Uterus (tissue), 4 donors: ENCODE data around the gene WSB1. TPM values are rescaled to one million over a fixed set of nuclear protein-coding genes. Genes with fewer than 3 reads are reported as not detected.
"Not testable (repeated sequence)": the region's sequence is repeated elsewhere in the genome, so short reads cannot be mapped to it uniquely, and the experiment has no call there.

Experiments used
- DNase-seq, 2 donors: peaks; one replicate each; pipeline ENCODE4 v3.0.0-alpha.2; 2019 to 2020
- H3K27ac ChIP-seq, 2 donors: fragments of 200-600 bp; sonication (generic); 1 replicate in 1 of 2; 2 replicates in 1 of 2; pipeline ENCODE4 v1.5.1; 2016 to 2018
- H3K27me3 ChIP-seq, 2 donors: fragments of 200-600 bp; sonication (generic); one replicate each; pipeline ENCODE4 v1.5.1; 2018 to 2019; ENCODE audit warnings: control low read depth in 1 of 2
- H3K36me3 ChIP-seq, 2 donors: fragments of 200-600 bp; sonication (generic); one replicate each; pipeline ENCODE4 v1.5.1; 2019; ENCODE audit warnings: control low read depth in 1 of 2
- H3K4me1 ChIP-seq, 2 donors: fragments of 200-600 bp; sonication (generic); one replicate each; pipeline ENCODE4 v1.5.1; 2018 to 2019; ENCODE audit warnings: control low read depth in 1 of 2
- H3K4me3 ChIP-seq, 2 donors: fragments of 200-600 bp; sonication (generic); 1 replicate in 1 of 2; 2 replicates in 1 of 2; pipeline ENCODE4 v1.5.1; 2018 to 2019; ENCODE audit warnings: mild to moderate bottlenecking in 1 of 2
- H3K9me3 ChIP-seq, 2 donors: fragments of 200-600 bp; sonication (generic); one replicate each; pipeline ENCODE4 v1.5.1; 2019; ENCODE audit warnings: control low read depth in 1 of 2
- POLR2A ChIP-seq, 2 donors: fragments of 450-650 bp; IDR thresholded peaks; one replicate each; pipeline ENCODE4 v1.6.1; 2016; ENCODE audit warnings: antibody characterized with exemption in 2 of 2, mild to moderate bottlenecking in 1 of 2, moderate library complexity in 1 of 2
- intact Hi-C: fragments of 100-400 bp; cut with DNase I; formaldehyde crosslinking; loops from one replicate; pipeline ENCODE4 v1.15.1; 2023; ENCODE audit warnings: low total_unique reads
- total RNA-seq, 4 donors: library from RNA; depleted of rRNA in 3 of 4; stranded (reverse); fragments of >200 nt in 3 of 4; gene quantifications; one replicate each; pipeline versions ENCODE4 v1.1.0 to v1.2.4, GENCODE V29; 2014 to 2023
- TF ChIP-seq, protein P1 (sequence below), 4 experiments: fragments of 200-600 bp in 2 of 4; fragments of 450-650 bp in 2 of 4; sonication (generic) in 2 of 4; IDR thresholded peaks; one replicate each; pipeline ENCODE4 v1.5.1; 2016 to 2019; ENCODE audit warnings: antibody characterized with exemption in 4 of 4, mild to moderate bottlenecking in 2 of 4, moderate library complexity in 1 of 4
- donor health status: DM: yes; HTN: yes; CAD: no.

Gene WSB1
- total RNA-seq, 4 donors from 2014 or later: 140 to 421 (median 354) TPM

DNA sequence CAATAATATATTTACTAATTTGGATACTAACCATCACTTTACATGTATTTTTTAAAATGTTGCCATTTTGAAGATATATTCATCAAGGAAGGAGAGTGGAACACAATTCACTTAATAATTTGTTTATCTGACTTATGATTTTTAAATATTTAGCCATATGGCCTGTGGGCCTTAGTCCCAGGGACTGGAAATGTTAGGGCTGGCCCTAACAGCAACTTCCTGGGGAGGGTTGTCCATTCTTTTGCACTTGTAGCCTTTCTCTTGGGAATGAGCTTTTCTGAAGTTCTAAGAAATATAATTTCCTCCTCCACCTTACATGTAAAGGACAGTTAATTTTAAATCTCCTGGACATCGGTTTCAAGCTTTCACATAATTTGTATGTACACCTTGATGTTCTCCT lies 27.7 kb upstream of the WSB1 start:
- no peak for DNase-seq
- no peaks in the 10 kb centered on the region for H3K36me3 ChIP-seq
- intact Hi-C loops: no loop called here
- H3K9me3 ChIP-seq: no peaks in the 10 kb centered on the region
- TF ChIP-seq, protein P1, sequence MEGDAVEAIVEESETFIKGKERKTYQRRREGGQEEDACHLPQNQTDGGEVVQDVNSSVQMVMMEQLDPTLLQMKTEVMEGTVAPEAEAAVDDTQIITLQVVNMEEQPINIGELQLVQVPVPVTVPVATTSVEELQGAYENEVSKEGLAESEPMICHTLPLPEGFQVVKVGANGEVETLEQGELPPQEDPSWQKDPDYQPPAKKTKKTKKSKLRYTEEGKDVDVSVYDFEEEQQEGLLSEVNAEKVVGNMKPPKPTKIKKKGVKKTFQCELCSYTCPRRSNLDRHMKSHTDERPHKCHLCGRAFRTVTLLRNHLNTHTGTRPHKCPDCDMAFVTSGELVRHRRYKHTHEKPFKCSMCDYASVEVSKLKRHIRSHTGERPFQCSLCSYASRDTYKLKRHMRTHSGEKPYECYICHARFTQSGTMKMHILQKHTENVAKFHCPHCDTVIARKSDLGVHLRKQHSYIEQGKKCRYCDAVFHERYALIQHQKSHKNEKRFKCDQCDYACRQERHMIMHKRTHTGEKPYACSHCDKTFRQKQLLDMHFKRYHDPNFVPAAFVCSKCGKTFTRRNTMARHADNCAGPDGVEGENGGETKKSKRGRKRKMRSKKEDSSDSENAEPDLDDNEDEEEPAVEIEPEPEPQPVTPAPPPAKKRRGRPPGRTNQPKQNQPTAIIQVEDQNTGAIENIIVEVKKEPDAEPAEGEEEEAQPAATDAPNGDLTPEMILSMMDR (IDR thresholded peaks at IDR 0.05): no peak
- TF ChIP-seq POLR2A (IDR thresholded peaks at IDR 0.05): no peak
- H3K4me3 ChIP-seq: no peak overlapping the region
- no peaks in the 10 kb centered on the region for H3K27me3 ChIP-seq
- no peak overlapping the region for H3K27ac ChIP-seq
- no peaks in the 10 kb centered on the region for H3K4me1 ChIP-seq

DNA sequence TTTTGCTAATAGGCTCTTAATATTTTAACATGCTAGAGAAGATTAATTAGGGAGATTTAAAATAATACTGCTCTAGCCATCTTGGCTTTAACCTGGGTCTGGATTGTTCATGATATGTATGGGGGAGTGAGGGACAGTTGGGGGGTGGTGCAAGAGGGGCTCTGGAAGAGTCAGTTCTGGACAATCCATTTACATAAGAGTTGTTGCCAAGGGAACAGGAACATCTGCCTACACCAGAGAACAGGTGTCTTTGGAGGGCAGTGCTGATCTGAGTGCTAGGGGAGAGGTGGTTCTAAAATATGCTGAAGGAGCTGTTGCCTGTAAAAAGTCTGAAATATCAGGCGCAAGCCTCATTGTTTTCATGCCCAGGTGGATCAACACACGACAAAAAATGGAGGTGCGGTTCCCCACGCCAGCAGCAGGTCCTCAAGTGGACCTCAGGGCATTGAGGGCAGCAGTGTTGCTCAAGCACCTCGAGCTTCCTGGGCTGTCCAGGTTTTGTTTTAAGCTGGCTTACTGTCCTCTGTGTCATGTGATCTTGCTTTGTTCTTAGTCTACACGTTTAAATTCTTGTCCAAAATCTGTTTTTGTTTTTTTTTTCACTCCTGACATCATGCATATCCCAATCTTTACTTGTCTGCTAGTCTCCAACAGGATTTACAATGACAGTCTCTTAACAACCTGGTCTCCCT lies 25.4 kb upstream of the WSB1 start:
- H3K27me3 ChIP-seq: no peaks in the 10 kb centered on the region
- H3K4me3 ChIP-seq: no peak overlapping the region
- no peak overlapping the region for H3K27ac ChIP-seq
- H3K4me1 ChIP-seq: no peaks in the 10 kb centered on the region
- no peak for DNase-seq
- no peaks in the 10 kb centered on the region for H3K9me3 ChIP-seq
- TF ChIP-seq POLR2A (IDR thresholded peaks at IDR 0.05): no peak
- TF ChIP-seq, protein P1 (IDR thresholded peaks at IDR 0.05): no peak
- no peaks in the 10 kb centered on the region for H3K36me3 ChIP-seq
- intact Hi-C loops: no loop called here

DNA sequence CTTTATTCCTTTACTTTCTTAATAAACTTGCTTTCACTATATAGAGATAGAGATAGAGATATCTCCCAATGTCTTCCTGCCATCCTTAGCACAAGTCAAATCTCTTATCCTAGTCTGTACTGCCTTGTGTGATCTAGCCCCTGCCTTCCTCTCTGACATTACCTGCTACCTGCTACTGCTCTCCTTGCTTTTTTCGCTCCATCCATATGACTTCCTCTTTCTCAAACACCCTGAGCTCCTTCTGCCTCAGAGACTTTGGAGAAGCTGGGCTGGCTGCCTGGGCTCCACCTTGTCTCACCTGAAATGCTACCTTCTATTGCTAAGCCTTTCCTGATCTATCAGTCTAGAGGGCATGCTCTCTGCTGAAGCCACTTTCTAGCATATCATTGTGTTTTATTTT lies 24.7 kb upstream of the WSB1 start:
- H3K36me3 ChIP-seq: no peaks in the 10 kb centered on the region
- H3K9me3 ChIP-seq: no peaks in the 10 kb centered on the region
- H3K27me3 ChIP-seq: no peaks in the 10 kb centered on the region
- no peak overlapping the region for H3K27ac ChIP-seq
- no peak overlapping the region for H3K4me3 ChIP-seq
- DNase-seq: no peak
- TF ChIP-seq, protein P1 (IDR thresholded peaks at IDR 0.05): no peak
- no peak for TF ChIP-seq POLR2A (IDR thresholded peaks at IDR 0.05)
- H3K4me1 ChIP-seq: no peaks in the 10 kb centered on the region
- intact Hi-C loops: no loop called here

DNA sequence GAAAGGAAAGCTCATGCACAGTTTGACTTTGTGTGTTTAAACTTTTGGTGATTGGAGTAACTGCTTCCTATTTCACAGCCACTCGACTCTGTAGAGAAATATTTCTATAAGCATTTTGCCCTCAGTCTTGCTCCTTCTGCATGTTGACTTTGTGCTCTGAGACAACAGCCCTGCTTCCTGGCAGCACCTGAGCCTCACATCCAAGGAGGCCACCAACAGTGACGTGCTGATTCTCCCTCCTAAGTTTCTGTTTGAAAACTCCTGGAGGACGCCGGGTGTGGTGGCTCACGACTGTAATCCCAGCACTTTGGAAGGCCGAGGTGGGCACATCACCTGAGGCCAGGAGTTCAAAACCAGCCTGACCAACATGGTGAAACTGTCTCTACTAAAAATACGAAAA lies 23.9 kb upstream of the WSB1 start:
- DNase-seq: no peak
- no peaks in the 10 kb centered on the region for H3K36me3 ChIP-seq
- H3K4me1 ChIP-seq: no peaks in the 10 kb centered on the region
- no peaks in the 10 kb centered on the region for H3K27me3 ChIP-seq
- intact Hi-C loops: no loop called here
- H3K27ac ChIP-seq: no peak overlapping the region
- TF ChIP-seq, protein P1 (IDR thresholded peaks at IDR 0.05): no peak
- no peak for TF ChIP-seq POLR2A (IDR thresholded peaks at IDR 0.05)
- H3K9me3 ChIP-seq: no peaks in the 10 kb centered on the region
- H3K4me3 ChIP-seq: no peak overlapping the region

DNA sequence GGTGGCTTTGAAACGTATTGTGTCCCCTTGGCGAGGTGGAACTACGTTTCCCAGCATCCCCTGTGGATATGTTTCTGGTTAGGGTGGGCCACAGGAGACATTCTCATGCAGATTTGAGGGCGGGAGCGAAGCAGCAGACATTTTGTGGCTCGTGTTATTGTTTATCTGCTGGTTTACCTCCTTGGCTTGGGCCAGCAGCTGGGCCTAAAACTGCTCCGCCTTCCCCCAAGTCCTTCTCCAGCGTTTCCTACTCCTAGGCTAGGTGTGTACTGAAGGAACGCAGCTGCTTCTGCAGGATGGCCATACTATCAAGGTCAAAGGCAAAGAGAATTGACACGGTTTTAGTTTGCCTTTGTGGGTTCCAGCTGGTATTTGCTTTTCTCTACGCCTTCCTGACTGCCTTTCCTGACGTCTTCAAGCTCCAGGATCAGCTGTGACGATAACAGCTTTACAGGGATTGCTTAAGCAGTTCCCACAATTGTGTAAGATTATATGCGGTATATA lies 17.2 kb upstream of the WSB1 start:
- no peaks in the 10 kb centered on the region for H3K27me3 ChIP-seq
- no peak overlapping the region for H3K27ac ChIP-seq
- no peak for DNase-seq
- TF ChIP-seq, protein P1 (IDR thresholded peaks at IDR 0.05): no peak
- TF ChIP-seq POLR2A (IDR thresholded peaks at IDR 0.05): no peak
- intact Hi-C loops: no loop called here
- H3K4me1 ChIP-seq: no peaks in the 10 kb centered on the region
- no peaks in the 10 kb centered on the region for H3K36me3 ChIP-seq
- no peaks in the 10 kb centered on the region for H3K9me3 ChIP-seq
- no peak overlapping the region for H3K4me3 ChIP-seq

DNA sequence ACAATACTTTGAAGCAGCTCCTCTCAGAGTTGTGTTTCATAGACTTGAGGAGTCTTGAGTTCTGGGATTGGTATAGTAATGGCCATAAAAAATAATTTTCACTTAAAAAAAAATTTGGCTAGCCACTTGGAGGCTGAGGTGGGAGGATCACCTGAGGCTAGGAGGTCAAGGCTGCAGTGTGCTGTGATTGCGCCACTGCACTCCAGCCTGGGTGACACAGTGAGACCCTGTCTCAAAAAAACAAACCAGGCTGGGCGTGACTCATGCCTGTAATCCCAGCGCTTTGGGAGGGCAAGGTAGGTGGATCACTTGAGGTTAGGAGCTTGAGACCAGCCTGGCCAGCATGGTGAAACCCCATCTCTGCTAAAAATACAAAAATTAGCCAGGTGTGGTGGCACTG lies 14.8 kb upstream of the WSB1 start:
- H3K9me3 ChIP-seq, H3K4me3 ChIP-seq, intact Hi-C loops, H3K27me3 ChIP-seq, H3K36me3 ChIP-seq, H3K27ac ChIP-seq, DNase-seq, H3K4me1 ChIP-seq: not testable (repeated sequence)
